ENCODE data around the gene PTGDS. TPM values are rescaled to one million over a fixed set of nuclear protein-coding genes. Genes with fewer than 3 reads are reported as not detected.

PTGDS gene
- total RNA-seq, 1 donor from 2014 or later: 477 TPM

DNA sequence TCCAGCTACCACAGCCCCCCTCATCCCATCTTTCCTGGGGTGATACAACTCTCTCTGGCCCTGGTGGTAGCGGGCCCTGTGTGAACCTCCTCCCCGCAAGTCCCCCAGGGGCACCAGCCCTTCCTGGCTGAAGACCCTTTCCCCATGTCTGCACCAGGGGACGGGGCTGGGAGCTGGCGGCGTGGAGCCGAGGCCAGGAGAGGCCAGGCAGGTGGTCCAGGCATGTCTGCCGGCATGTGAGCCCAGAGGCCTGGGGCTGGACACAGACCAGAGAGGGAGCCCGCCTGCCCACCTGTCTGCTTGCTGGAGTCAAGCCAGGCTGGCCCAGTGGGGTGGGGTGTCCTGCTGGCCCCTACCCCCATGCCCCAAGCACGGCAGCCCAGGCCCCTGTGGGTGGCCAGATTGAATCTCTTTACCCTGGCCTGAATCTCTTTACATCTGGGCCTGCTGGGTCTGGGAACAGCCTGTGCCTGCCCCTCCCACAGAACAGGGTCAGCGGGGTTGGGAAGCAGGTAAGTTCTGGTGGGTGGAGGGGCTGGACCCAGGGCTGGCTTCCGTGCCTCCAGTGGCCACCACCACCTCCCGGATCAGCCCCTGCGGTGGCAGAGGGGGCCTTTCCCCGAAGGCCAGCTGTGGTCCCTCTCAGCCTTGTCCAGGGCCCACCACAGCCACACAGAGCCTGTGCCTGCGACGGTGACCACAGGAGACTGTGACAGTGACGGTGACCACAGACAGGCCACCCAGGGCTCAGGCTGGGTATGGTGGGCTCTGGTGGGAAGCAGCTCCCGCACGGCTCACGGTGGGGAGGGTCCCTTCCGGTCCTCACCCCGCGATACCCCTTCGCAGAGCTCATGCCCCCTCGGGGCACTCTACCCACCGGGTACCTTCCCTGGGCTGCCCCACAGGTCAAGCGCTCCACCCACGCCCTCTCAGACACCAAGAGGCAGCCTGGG, 18.1 kb upstream of the PTGDS start:
- no peak overlapping the region for H3K4me3 ChIP-seq
- peaks cover 3% of the 10 kb centered on the region for H3K4me1 ChIP-seq
- H3K27ac ChIP-seq: peak overlapping the region; percentile 24
- DNase-seq (no peak), ATAC-seq (no peak)
- TF ChIP-seq, protein P1, sequence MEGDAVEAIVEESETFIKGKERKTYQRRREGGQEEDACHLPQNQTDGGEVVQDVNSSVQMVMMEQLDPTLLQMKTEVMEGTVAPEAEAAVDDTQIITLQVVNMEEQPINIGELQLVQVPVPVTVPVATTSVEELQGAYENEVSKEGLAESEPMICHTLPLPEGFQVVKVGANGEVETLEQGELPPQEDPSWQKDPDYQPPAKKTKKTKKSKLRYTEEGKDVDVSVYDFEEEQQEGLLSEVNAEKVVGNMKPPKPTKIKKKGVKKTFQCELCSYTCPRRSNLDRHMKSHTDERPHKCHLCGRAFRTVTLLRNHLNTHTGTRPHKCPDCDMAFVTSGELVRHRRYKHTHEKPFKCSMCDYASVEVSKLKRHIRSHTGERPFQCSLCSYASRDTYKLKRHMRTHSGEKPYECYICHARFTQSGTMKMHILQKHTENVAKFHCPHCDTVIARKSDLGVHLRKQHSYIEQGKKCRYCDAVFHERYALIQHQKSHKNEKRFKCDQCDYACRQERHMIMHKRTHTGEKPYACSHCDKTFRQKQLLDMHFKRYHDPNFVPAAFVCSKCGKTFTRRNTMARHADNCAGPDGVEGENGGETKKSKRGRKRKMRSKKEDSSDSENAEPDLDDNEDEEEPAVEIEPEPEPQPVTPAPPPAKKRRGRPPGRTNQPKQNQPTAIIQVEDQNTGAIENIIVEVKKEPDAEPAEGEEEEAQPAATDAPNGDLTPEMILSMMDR (IDR thresholded peaks at IDR 0.05): no peak
- no peaks in the 10 kb centered on the region for H3K27me3 ChIP-seq
- no peaks in the 10 kb centered on the region for H3K36me3 ChIP-seq
- no peaks in the 10 kb centered on the region for H3K9me3 ChIP-seq
- intact Hi-C loops (cut with DNase I): no loop called here

- Histone ChIP-seq H3K36me3 (no peaks in the 10 kb centered on the region), H3K4me3 (no peak overlapping the region), H3K4me1 (peaks cover 8% of the 10 kb centered on the region), H3K9me3 (no peaks in the 10 kb centered on the region), H3K27me3 (no peaks in the 10 kb centered on the region), H3K27ac (peak overlapping the region; percentile 24)
- DNase-seq (no peak), ATAC-seq (peak; percentile 37)
- intact Hi-C loops (cut with DNase I): no loop called here
- TF ChIP-seq, protein P1 (IDR thresholded peaks at IDR 0.05): no peak
These were observed 16.9 kb upstream of the PTGDS start for GRCh38 chr9:136960212-136960937.

DNA sequence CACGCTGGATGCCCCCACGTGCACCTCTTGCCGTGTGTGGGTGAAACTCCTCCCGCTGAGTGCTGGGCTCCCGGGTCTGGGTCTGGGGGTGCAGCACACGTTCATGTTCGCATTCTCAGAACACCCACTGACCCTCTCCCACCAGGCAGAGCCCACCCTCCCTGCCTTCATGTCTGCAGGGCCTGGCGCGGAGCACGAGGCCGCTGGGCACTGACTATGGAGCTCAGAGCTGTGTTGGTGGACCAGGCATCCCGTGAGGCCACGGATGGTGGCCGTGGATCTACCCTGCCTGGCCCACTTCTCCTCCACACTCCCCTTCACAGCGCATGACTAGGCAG, 16.4 kb upstream of the PTGDS start:
- TF ChIP-seq, protein P1 (IDR thresholded peaks at IDR 0.05): no peak
- DNase-seq (no peak), ATAC-seq (no peak)
- Histone ChIP-seq H3K9me3 (no peaks in the 10 kb centered on the region), H3K27me3 (no peaks in the 10 kb centered on the region), H3K27ac (no peak overlapping the region), H3K36me3 (no peaks in the 10 kb centered on the region), H3K4me3 (no peak overlapping the region), H3K4me1 (peaks cover 9% of the 10 kb centered on the region)
- intact Hi-C loops (cut with DNase I): no loop called here

DNA sequence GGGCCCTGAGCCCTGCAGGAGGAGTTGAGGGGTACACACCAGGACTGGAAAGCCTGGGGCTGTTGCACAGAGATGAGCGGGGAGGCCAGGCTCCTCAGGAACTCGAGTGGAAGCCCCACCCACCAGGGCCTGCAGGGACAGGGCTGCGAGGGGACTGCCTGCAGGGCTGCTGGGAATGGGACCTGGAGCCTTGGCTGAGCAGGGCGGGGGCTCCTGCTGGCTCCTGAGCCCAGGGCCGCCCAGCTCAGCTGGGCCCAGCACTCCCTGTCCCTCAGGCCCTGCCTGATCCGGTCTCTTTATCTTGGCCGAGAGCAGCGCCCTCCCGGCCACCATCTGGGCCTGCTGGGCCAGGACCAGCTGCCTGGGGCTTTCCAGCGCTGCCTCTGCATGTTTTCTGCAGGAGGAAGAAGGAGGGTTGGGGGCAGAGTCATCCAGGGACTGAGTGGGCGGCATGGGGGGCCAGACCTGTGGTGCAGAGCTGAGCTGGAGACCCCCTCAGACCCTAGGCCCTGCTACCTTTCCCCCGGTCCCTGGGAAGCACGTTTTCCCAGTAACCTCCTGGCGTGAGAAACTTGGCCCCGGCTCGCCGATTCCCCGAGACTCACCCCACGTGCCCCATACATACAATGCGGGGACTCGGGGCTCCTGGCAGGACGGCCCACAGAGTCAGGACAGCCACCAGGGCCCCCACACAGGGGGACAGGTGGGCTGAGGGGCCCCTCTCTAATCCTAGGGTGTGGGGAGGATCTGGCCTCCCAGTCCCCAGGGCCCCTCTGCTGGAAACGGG, 15.8 kb upstream of the PTGDS start:
- DNase-seq (no peak), ATAC-seq (peak; percentile 7)
- intact Hi-C loops (cut with DNase I): no loop called here
- TF ChIP-seq, protein P1 (IDR thresholded peaks at IDR 0.05): no peak
- H3K9me3 ChIP-seq: no peaks in the 10 kb centered on the region
- H3K4me1 ChIP-seq: peaks cover 15% of the 10 kb centered on the region
- no peak overlapping the region for H3K4me3 ChIP-seq
- H3K27ac ChIP-seq: peak overlapping the region; percentile 6
- H3K27me3 ChIP-seq: no peaks in the 10 kb centered on the region
- no peaks in the 10 kb centered on the region for H3K36me3 ChIP-seq

DNA sequence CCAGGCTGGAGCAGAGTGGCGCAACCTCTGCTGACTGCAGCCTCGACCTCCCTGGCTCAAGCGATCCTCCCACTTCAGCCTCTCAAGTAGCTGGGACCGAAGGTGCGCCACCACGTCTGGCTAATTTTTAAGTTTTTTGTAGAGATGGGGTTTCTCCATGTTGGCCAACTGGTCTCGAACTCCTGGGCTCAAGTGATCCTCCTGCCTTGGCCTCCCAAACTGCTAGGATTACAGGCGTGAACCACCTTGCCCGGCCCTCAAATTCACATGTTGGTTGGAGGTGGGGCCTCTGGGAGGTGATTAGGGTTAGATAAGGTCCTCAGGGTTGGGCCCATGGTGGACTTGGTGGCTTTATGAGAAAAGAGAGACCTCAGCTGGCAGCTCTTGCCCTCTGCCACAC, 15.1 kb upstream of the PTGDS start:
- TF ChIP-seq, protein P1 (IDR thresholded peaks at IDR 0.05): no peak
- Histone ChIP-seq H3K4me3 (no peak overlapping the region), H3K4me1 (peaks cover 15% of the 10 kb centered on the region), H3K36me3 (no peaks in the 10 kb centered on the region), H3K27me3 (no peaks in the 10 kb centered on the region), H3K9me3 (no peaks in the 10 kb centered on the region), H3K27ac (no peak overlapping the region)
- no peak for ATAC-seq
- DNase-seq: no peak
- intact Hi-C loops (cut with DNase I): no loop called here

Measured in upper lobe of right lung (tissue), 1 donor.